HG03520 (cell line): Measurements from ENCODE around the gene ATXN10.

Source experiments
- ATAC-seq: cut with Tn5 transposase; IDR thresholded peaks from one replicate; pipeline ENCODE4 v1.9.1; 2021; ENCODE audit warnings: mild to moderate bottlenecking, moderate library complexity; ENCODE audit not compliant: unreplicated experiment

ATXN10 gene

DNA sequence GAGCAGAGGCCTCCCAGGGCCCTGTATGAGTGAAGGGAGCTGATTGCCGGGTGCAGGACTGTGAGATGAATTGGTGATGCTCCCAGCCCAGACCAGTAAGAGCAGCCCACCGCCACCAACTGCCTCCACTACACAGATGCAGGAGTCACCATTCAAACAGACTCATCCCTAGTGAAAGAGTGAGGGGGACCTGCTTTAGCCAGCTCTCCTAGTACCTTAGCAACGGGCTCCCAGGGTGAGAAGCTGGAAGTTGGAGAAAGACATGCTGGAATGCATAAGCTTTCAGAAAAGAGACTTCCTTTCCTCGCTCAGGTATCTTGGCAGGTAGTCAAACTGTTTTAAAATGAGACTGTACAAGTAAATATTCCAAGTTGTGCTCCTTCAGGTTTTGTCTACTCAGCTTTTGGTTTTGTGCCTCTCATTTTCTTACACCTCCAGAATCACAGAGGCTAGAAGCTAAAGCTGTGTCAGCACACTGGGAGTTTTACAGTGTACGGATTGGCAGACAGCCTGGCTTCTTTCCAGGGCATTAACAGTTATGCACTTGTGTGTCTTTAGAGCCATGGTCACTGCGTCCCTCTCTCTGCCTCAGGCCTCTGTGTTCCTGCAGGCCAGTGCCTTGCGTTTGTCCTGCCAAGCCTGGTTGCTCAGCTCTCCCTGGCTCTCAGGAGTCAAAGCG is 146.2 kb downstream of the ATXN10 start:
- no peak for ATAC-seq

DNA sequence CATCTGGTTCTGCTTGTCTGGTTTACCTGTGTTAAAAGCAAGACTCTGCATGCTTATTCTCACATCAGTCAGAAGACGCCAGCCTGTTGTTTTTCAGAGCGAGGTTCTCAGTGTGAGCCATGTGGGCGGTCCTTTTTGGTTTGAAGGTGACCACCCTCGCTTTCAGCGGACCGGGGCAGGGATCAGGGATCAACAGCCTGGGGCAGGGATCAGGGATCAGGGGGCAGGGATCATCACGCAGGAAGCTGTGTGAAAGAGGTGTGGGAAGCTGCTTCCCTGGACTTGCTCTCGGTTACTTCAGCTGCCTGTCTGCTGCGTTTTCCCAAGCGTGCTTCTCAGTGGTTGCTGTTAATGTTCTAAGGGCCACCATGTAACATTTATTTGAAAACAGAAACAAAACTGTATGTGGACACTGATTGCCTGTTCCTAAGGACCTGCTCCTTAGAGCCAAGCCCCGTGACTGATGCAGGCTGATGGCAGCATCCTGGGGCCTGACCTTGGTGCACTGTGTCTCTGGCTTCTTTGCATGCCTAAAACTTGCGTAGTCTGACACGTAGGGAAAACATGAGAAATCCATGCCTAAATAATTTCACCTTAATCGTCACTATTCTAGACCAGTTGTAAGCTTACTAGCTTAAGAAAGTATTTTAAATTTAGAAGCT is 146.9 kb downstream of the ATXN10 start:
- ATAC-seq = no peak

DNA sequence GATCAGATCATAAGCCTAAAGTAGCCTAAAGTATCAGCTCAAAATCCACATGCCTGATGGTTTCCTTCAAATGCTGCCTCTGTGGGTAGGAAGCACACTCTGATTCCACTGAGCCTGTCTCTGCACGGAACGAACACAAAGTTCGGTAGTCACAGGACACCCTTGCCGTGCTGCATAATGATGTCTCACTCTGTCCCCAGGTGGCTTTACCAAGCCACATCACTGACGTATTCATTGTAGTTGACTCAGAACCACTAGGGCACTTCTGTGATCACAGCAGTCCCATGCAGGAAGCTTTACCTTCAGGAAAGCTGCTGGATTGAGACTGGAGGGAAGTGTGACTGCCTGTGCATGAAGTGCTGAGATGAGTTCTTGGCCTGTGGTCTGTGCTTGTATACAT is 147.7 kb downstream of the ATXN10 start:
- ATAC-seq = no peak

DNA sequence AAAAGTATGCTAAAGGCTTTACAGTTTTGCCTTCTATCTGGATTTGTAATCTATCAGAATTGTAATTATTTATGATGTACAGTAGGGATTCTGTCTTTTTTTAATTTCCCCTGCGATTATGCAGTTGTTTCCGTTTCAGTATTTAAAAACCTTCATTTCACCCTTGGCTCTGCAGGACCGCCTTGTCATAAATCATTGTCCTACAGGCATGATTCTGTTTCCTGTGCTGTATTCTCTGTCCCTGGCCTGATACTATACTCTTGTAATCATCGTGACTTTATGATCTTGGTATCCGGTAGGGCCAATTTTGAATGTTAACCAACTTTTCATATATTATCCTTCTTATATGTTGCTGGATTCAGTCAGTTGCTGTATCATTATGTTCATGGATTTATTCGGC is 151.7 kb downstream of the ATXN10 start:
- ATAC-seq = no peak

DNA sequence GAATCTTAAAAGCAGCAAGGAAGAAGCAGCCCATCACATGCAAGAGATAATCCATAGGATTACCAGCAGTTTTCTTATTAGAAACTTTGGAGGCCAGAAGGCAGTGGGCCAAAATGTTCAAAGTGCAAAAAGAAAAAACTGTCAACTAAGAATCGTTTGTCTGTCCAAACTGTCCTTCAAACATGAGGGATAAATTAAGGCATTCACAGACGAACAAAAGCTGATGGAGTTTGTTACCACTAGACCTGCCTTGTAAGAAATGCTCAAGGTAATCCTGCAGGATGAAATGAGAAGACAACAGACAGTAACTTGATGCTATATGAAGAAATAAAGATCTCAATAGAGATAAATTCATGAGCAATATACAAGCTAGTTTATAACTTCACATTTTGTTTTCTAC is 154.9 kb downstream of the ATXN10 start:
- no peak for ATAC-seq

DNA sequence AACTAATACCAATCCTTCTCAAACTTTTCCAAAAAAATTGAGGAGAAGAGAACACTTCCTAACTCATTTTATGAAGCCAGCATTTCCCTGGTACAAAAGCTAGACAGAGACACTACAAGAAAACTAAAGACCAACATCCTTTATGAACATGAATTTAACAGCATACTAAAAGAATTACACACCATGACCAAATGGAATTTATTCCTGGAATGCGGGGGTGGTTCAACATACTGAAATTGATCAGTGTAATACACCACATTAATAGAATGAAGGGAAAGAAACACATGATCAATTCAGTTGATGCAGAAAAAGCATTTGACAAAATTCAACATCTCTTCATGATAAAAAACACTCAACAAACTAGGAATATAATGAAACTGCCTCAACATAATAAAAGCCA is 157.2 kb downstream of the ATXN10 start:
- no peak for ATAC-seq

DNA sequence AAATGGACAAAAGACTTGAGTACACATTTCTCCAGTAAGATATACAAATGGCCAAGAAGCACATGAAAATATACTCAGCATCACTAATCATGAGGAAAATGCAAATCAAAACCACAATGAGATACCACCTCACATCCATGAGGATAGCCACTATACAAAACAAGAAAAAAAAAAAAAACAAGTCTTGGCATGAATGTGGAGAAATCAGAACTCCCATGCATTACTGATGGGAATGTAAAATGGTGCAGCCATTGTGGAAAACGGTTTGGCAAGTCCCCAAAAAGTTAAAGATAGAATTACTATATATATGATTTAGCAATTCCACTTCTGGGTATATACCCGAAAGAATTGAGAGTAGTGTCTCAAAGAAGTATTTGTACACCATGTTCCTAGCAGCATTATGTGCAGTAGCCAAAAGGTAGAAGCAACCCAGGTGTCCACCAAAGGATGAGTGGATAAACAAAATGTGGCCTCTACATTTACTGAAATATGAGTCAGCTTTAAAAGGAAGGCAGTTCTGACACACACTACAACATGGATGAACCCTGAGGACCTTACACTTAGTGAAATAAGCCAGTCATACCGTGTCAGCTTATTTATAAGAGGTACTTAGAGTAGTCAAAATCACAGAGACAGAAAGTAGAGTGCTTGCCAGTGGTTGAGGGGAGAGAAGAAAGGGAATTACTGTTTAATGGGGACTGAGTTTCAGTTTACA is 159.1 kb downstream of the ATXN10 start:
- ATAC-seq = no peak

DNA sequence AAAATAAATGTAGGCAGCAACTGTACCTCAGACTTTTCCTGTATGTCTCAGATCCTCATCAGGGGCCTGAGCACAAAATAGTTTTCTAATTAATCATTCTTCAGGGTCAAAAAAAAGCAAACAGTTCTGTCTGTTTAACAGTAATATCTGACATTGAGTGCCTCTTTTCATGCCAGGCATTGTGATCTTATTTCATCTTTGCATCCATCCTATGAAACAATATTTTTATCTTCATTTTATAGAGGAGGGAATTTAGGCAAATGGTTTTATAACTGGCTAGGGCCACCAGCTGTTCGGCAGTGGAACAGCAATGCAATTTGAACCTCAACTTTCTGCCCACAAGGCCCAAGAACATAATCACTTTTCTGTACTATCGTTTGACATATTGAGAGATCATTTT is 159.8 kb downstream of the ATXN10 start:
- no peak for ATAC-seq

DNA sequence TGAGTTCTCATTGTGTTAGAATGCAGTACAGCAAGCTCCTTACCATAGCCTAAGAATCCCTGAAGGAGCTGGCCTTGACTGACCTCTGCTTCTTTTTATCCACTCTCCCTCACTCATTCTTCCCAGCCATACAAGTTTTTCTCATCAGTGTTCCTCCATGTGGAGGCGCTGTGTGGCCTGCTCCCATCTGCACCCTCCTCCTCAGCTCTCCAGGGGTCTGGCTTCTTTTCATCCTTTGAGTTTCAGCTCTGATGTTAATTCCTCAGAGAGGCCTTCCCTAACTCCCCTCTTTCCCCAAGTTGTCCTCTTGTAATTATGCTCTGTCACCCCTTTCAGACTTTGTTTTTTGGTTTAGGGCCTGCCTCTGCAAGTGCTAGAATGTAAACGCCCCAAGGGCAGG is 160.5 kb downstream of the ATXN10 start:
- ATAC-seq = no peak

DNA sequence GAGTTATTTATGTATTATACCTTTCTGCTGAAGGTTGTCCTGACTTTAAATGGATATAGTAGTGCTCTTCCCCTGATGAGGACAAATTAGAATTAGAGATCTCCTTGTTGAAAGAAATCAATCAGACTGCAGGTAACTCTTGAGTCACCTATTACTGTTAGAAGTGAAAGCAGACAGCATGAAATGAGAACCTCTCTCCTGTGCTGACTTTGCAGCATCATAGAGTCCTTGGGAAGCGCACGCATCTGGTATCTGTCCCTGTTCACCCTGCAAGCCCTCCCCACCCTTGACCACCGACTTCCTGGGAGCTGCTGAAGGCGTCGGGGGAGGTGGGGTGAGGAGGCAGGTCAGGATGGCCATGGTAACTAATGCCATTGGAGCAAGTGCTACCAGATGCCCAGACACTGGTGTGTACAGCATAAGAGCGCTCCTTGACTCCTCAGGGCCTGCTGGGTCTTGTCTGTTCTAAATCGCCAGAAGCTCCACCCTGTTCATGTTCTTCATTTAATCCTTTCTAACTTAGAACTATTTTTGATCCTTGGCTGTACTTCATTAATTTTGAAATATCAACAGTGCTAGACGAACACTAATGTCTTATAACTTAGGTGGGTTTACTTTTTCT is 161.4 kb downstream of the ATXN10 start:
- no peak for ATAC-seq

DNA sequence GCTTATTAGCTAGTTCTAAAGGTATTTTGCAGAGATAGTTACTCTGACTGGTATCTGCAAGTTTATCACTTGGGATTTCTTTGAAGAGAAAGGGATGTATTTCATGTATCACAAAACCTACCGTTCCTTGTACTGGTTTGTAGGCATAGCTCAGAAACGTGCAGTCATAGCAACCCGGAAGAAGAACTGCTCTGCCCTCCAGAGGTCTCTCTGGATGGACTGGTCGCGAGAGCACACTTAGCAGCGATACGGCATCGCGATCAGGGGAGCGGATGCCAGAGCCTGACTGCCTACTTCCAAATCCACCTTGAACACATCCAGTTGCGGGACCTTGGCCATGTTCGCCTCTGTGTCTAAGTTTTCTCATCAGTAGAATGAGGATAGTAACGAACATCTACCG is 162.0 kb downstream of the ATXN10 start:
- no peak for ATAC-seq

DNA sequence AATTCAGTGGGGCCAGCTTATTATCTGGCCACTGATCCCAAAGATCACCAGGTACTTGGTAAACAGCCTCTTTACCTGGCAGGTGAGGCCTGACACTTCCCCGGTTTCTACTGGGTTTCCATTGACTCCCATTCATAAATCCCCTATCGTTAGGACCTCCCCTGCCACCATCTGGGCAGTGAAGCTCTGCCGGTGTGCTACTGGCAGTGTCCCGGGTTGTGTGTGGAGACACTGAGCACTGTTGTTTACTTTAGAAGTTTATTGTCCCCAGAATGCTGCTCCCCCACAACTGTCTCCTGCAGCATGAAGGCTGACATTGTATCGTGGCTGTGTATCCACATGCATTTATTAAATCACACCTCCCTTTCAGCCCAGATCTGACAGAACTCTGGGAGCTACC is 162.6 kb downstream of the ATXN10 start:
- ATAC-seq = no peak

DNA sequence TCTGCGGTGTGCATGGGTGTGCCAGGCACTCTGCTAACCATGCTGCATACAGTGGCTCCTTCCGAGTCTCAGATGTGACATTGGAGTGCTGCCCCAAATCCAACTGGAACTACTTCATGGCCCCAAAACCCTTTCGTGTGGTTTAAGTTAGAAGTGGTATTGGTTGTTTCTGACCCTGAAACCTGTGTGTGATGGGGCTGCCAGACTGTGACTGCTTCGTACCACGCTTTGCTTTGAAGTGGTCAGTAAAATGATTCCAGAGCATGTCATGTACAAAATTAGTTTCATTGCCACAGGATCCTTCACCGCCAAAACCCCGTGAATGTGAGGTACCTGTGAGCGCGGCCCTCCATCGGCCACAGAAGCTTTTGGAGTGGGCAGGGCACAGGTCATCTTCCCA is 163.2 kb downstream of the ATXN10 start:
- no peak for ATAC-seq

DNA sequence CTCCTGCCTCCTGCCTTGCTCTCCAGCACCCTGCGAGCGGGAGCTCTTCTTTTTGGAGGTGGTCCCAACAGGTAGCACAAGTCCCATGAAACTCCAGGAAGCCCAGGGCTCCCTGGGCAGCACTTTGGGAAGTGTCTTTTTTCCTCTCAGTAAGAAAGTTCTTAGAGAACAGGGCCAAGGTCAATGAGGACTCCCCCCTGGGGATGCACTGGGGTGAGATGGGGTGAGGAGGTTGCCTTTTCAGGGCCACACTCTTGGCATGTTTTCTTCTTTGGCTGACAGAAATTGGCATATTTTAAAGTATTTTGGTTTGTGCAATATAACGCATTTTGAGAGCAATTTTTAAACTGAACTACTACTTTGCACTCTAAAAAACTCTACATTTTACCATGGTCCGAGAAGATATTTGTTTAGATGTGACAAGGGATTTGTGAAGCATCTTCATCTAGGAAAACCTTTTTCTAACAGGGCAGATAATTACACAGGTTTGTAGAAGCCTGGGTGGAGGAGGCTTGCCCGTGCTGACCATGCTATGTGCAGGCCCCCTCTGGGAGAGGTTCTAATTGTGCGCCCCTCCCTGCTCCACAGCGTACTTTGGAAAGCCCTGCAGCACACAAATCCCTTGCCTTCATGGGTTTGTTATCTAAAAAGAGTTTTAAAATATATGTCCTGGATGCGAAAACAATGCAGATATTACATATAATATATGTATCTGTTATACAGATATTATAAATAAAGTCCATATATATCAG is 165.0 kb downstream of the ATXN10 start:
- no peak for ATAC-seq

DNA sequence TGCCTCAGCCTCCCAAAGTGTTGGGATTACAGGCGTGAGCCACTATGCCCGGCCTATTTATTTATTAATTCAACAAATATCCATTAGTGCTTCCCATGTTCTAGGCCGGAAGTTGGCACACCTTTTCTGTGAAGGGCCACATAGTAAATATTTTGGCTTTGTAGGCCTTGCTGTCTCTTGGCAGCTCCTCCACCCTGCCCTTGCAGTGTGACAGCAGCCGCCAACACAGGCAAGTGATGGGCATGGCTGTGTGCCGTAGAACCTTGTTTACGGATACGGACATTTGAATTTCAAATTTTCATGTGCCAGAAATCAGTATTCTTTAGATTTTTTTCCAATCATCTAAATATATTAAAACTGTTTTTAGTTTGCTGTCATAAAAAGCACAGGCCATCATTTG is 165.9 kb downstream of the ATXN10 start:
- no peak for ATAC-seq

DNA sequence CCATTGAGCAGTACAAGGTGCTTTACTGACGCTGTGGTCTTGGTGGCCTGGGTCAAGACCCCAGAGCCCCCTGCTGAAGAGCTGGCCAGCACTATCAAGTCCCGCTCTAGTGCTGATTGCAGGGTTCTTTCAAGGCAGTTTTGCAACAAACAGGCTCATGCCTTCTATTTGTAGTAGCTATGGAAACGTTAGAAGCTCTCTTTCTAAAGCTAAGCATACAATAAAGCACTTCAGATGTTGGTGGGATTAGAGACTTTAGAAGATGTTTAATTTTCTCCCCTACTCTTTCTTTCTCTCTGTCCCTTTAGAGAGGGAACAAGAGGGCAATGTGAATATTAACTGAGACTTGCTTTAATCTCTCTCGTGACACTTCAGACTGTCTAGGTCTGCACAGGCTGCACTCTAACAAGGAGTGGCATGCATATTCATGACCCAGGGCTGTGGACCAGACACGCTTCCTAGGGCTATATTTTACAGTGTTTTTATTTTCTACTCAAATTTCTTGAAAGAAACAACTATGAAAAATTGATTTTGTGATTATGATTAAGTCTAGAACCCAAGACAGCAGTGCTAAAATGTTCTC is 166.8 kb downstream of the ATXN10 start:
- ATAC-seq = no peak

DNA sequence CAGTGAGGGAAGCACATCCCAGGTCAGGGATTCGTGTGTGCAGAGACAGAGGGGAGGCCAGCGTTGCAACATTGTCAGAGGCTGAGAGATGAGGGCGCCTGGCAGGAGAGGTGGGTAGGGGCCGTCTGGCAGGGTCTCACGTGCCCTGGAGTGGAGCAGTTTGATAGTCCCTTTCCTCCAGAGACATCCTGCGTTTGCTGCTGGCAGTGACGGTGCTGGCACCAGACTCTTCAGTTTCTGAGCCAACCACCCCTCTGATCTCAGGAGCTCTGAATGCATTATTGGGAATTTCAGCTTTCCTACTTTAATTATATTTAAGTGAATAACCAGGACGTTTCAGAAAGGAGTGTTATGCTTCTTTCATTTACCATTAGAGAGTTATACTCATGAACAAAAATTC is 168.8 kb downstream of the ATXN10 start:
- ATAC-seq = no peak

DNA sequence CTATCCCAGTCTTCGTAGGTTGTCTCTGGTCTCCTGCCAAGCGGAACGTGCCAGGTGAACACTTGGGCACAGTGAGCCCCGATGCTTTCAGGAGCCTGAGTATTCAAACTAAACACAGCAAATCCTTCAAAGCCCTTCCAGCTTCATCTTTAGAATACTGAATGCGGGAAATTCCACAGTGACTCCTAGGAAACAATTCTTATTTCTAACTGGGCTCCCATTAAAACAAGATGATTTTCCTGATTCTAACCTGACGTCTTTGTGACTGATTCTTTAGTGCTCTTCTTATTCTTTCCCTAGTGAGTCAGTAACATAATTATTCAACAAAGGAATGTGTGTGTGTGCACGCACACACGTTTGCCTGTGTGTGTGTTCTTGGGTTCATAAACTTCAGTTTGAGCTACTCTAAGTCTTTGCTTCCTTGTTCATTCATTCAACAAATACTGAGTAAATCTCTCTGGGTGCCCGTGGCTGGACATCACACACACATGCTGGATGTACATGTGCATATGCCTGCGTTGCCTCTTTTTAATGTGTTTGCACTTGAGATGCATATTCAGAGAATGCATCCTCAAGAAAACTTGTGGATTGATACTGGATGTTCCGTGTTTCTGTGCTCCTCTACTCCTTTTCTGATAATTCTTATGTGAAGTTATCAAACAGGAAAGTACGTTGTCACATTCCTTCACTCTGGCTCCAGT is 170.8 kb downstream of the ATXN10 start:
- ATAC-seq = no peak

DNA sequence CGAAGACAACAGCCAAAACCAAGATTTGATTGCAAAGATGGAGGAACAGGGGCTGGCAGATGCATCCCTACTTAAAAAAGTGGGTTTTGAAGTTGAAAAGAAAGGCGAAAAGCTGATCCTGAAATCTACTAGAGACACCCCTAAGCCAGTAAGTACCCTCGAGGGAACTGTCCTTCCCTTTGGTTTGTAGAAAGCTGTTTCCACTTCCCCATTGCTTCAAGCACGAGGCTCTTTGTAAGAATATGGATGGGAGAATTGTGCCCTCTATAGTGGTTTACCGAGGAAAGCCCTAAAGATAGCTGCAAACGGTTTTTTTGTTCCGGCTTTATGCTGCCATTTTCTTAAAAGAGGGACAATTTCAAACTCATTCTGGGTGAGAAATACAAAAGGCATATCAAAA is 171.4 kb downstream of the ATXN10 start:
- no peak for ATAC-seq

DNA sequence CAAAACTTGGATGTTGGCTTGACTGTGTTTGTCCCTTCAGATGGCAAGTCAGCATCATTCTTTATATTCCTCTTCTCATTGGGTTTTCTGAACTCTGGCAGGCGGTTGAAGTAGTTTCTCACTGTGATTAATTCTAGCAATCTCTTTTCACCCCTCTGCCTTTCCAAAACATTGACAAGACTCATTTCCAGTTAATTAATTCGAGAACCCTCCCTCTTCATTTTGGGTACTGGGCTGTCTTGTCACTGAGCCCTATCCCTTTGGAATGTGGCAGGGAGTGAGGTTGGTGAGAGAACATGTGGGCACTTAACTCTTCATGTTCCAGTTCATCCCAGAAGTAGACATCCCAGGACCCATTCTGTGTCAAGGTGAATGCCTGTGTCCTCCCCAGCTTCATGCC is 172.4 kb downstream of the ATXN10 start:
- ATAC-seq = no peak
